Stimulated activated CD4-positive, alpha-beta T cell treated with anti-CD3 and anti-CD28 coated beads, Interleukin-2, amount 100 ng/mL, for 24 hours (primary cell): ENCODE measurements around the gene OR6B1.
"Not testable (repeated sequence)": the region's sequence is repeated elsewhere in the genome, so short reads cannot be mapped to it uniquely, and the experiment has no call there.

Experiments used
- DNase-seq, 2 donors: peaks; one replicate each; pipeline ENCODE4 v3.0.0-alpha.2; 2020

OR6B1 gene

GRCh38 chr7:144006692-144007042 lies 6.5 kb downstream of the OR6B1 start:
- DNase-seq, result no peak

GRCh38 chr7:144009361-144009760 lies 9.2 kb downstream of the OR6B1 start:
- DNase-seq, result no peak

- not testable (repeated sequence) for DNase-seq
Observed at GRCh38 chr7:144010061-144010460, 9.9 kb downstream of the OR6B1 start.

GRCh38 chr7:144010821-144011220 lies 10.7 kb downstream of the OR6B1 start:
- DNase-seq, result not testable (repeated sequence)

GRCh38 chr7:144011458-144012230 lies 11.5 kb downstream of the OR6B1 start:
- DNase-seq, result no peak

- DNase-seq, result no peak
Observed at GRCh38 chr7:144018065-144018464, 17.9 kb downstream of the OR6B1 start.

GRCh38 chr7:144019457-144019856 lies 19.3 kb downstream of the OR6B1 start:
- no peak for DNase-seq

- no peak for DNase-seq
Observed at GRCh38 chr7:144020340-144020739, 20.2 kb downstream of the OR6B1 start.

GRCh38 chr7:144022169-144022568 lies 22.0 kb downstream of the OR6B1 start:
- no peak for DNase-seq

- no peak for DNase-seq
Observed at GRCh38 chr7:144023171-144023827, 23.2 kb downstream of the OR6B1 start.

GRCh38 chr7:144024213-144024612 lies 24.1 kb downstream of the OR6B1 start:
- no peak for DNase-seq

GRCh38 chr7:144026203-144026883 lies 26.2 kb downstream of the OR6B1 start:
- no peak for DNase-seq

GRCh38 chr7:144027070-144027469 lies 26.9 kb downstream of the OR6B1 start:
- DNase-seq, result no peak

- DNase-seq, result no peak
Observed at GRCh38 chr7:144027974-144028373, 27.9 kb downstream of the OR6B1 start.

- no peak for DNase-seq
Observed at GRCh38 chr7:144028547-144028946, 28.4 kb downstream of the OR6B1 start.

- DNase-seq, result no peak
Observed at GRCh38 chr7:144032516-144032915, 32.4 kb downstream of the OR6B1 start.

- DNase-seq, result no peak
Observed at GRCh38 chr7:144032985-144033709, 33.0 kb downstream of the OR6B1 start.

- no peak for DNase-seq
Observed at GRCh38 chr7:144035385-144035784, 35.3 kb downstream of the OR6B1 start.

GRCh38 chr7:144036302-144036885 lies 36.3 kb downstream of the OR6B1 start:
- DNase-seq, result no peak

- no peak for DNase-seq
Observed at GRCh38 chr7:144037414-144038035, 37.4 kb downstream of the OR6B1 start.

- DNase-seq, result no peak
Observed at GRCh38 chr7:144038887-144039286, 38.8 kb downstream of the OR6B1 start.

GRCh38 chr7:144048648-144049047 lies 48.5 kb downstream of the OR6B1 start, which contains the start of gene OR2A5:
TSS of gene OR2A5 (plus strand) at chr7:144048948. CDS start at chr7:144050402, 1,454 bp downstream.
- DNase-seq, result no peak
